Naive thymus-derived CD8-positive, alpha-beta T cell (primary cell): ENCODE results near the gene RNF11. TPM values are rescaled to one million over a fixed set of nuclear protein-coding genes. Genes with fewer than 3 reads are reported as not detected.

Experiments
- ATAC-seq, 2 donors: fragments of 150-1000 bp; cut with Tn5 transposase in 1 of 2; sonication (Bioruptor Pico), chemical (Tn5 transposase) in 1 of 2; 1 replicate in 1 of 2; 2 replicates in 1 of 2; pipeline ENCODE4 v1.10.0; 2021; ENCODE audit warnings: mild to moderate bottlenecking in 2 of 2, moderate library complexity in 2 of 2
- POLR2A ChIA-PET: fragments of 350-600 bp; sonication (Branson Sonifier 250); formaldehyde crosslinking; loops from one replicate; lab custom pipeline; 2021; ENCODE audit warnings: antibody characterized with exemption; lab: Charles Lee
- DNase-seq, 10 donors: peaks; one replicate each; pipeline versions ENCODE4 v3.0.0 to v3.0.0-alpha.2; 2020 to 2022
- H3K27ac Mint-ChIP-seq, 10 donors: one replicate each; pipeline ENCODE4 v1.8.0; 2020 to 2022; ENCODE audit warnings: mild to moderate bottlenecking in 10 of 10, mixed read lengths in 10 of 10, moderate library complexity in 4 of 10, inconsistent platforms in 1 of 10
- H3K27me3 Mint-ChIP-seq, 5 donors: one replicate each; pipeline ENCODE4 v1.8.0; 2021 to 2022; ENCODE audit warnings: mixed read lengths in 5 of 5
- H3K36me3 Mint-ChIP-seq, 3 donors: one replicate each; pipeline ENCODE4 v1.8.0; 2020 to 2022; ENCODE audit warnings: mixed read lengths in 3 of 3, mild to moderate bottlenecking in 2 of 3, inconsistent platforms in 1 of 3
- H3K4me1 Mint-ChIP-seq, 4 donors: one replicate each; pipeline ENCODE4 v1.8.0; 2021 to 2022; ENCODE audit warnings: mixed read lengths in 4 of 4
- H3K4me3 Mint-ChIP-seq, 10 donors: one replicate each; pipeline ENCODE4 v1.8.0; 2020 to 2022; ENCODE audit warnings: mild to moderate bottlenecking in 10 of 10, mixed read lengths in 10 of 10, moderate library complexity in 6 of 10, inconsistent platforms in 1 of 10
- H3K9me3 Mint-ChIP-seq, 9 donors: one replicate each; pipeline ENCODE4 v1.8.0; 2020 to 2022; ENCODE audit warnings: mixed read lengths in 9 of 9, mild to moderate bottlenecking in 3 of 9, inconsistent platforms in 1 of 9, moderate library complexity in 1 of 9
- polyA plus RNA-seq, 3 donors: library from polyadenylated mRNA; unstranded; fragments of 300-500 nt; fragmentation: Illumina TruSeq; gene quantifications; one replicate each; pipeline ENCODE4 v1.2.3, GENCODE V29; 2021
- total RNA-seq, 8 experiments: library from RNA in 2 of 8; stranded (reverse) in 2 of 8; gene quantifications; one replicate each; pipeline ENCODE4 v1.2.3 and lab custom pipeline; 2021 to 2026

RNF11 gene
- total and polyA plus RNA-seq, 5 experiments from 2014 or later = 19.8 to 36.6 (median 31.8) TPM

GRCh38 chr1:51302270-51302669, 66.2 kb downstream of the RNF11 start:
- Mint-ChIP-seq H3K9me3 (no peaks in the 10 kb centered on the region), H3K4me3 (no peak overlapping the region), H3K4me1 (peaks cover 3 to 16% (median 7%) of the 10 kb centered on the region in 4 donors), H3K36me3 (no peaks in the 10 kb centered on the region), H3K27me3 (peaks cover 0 to 6% (median 0%) of the 10 kb centered on the region in 5 donors), H3K27ac (peak overlapping the region in 1 of 10 donors; percentile 59)
- DNase-seq = no peak
- POLR2A ChIA-PET = no interaction called here
- no peak for ATAC-seq

DNA sequence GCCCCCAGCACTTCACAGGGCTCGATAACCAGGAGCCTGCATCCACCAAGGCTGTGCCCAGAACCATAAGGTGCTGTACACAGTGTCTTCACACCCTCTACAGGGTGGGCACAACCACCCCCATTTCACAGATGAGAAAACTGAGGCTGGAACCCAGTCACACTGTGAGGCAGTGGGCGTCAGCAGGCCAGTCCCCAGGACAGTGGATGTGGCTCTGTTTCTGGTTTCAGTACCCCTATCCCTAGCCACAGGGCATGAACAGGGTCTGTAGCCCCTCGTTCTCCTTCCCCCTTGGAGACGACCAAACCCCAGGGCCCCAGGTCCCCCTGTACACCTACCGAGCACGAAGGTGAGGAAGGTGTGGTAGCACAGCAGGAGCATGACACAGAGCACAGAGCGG, 66.7 kb downstream of the RNF11 start:
- Mint-ChIP-seq H3K4me3 (no peak overlapping the region), H3K4me1 (peaks cover 0 to 12% (median 3%) of the 10 kb centered on the region in 4 donors), H3K9me3 (no peaks in the 10 kb centered on the region), H3K27me3 (peaks cover 0 to 3% (median 0%) of the 10 kb centered on the region in 5 donors), H3K27ac (no peak overlapping the region), H3K36me3 (no peaks in the 10 kb centered on the region)
- POLR2A ChIA-PET = no interaction called here
- DNase-seq (no peak), ATAC-seq (no peak)

- Mint-ChIP-seq H3K9me3 (no peaks in the 10 kb centered on the region), H3K27ac (peak overlapping the region in 1 of 10 donors; percentile 71), H3K4me3 (no peak overlapping the region), H3K27me3 (no peaks in the 10 kb centered on the region), H3K4me1 (peaks cover 0 to 6% (median 1%) of the 10 kb centered on the region in 4 donors), H3K36me3 (no peaks in the 10 kb centered on the region)
- no peak for DNase-seq
- POLR2A ChIA-PET = no interaction called here
- ATAC-seq = no peak
Measured at GRCh38 chr1:51303315-51303714, 67.2 kb downstream of the RNF11 start.

- no peak for ATAC-seq
- H3K4me3 Mint-ChIP-seq = no peak overlapping the region
- peaks cover 0 to 1% (median 0%) of the 10 kb centered on the region in 4 donors for H3K4me1 Mint-ChIP-seq
- DNase-seq = no peak
- POLR2A ChIA-PET = no interaction called here
- no peaks in the 10 kb centered on the region for H3K27me3 Mint-ChIP-seq
- peak overlapping the region in 2 of 10 donors; percentile 25 to 71 for H3K27ac Mint-ChIP-seq
- no peaks in the 10 kb centered on the region for H3K36me3 Mint-ChIP-seq
- H3K9me3 Mint-ChIP-seq = no peaks in the 10 kb centered on the region
Measured at GRCh38 chr1:51303751-51304251, 67.7 kb downstream of the RNF11 start.

DNA sequence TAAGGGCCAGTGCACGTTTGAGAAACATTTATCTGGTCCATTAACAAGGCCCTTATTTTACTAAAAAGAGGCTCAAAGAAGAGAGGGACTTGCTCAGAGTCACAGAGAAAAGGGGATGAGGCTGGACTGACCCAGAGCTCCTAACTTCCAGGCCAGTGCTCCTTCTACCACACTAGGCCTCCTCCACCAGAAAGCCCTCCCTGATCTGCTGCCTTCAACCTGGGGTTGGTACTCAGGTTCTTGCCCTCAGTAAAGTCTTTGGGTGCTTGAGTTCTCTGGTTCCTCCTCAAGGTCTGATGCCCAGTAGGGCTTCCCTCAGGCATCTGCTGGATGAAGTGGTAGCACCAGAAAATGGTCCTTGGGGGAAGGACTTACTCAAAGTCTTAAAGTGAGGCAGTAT, 68.3 kb downstream of the RNF11 start:
- H3K9me3 Mint-ChIP-seq = no peaks in the 10 kb centered on the region
- no peak for ATAC-seq
- no peak overlapping the region for H3K27ac Mint-ChIP-seq
- DNase-seq = no peak
- H3K36me3 Mint-ChIP-seq = no peaks in the 10 kb centered on the region
- POLR2A ChIA-PET = no interaction called here
- H3K4me3 Mint-ChIP-seq = no peak overlapping the region
- no peaks in the 10 kb centered on the region for H3K4me1 Mint-ChIP-seq
- no peaks in the 10 kb centered on the region for H3K27me3 Mint-ChIP-seq

GRCh38 chr1:51305371-51305823, 69.3 kb downstream of the RNF11 start:
- no peak overlapping the region for H3K4me3 Mint-ChIP-seq
- no peaks in the 10 kb centered on the region for H3K36me3 Mint-ChIP-seq
- POLR2A ChIA-PET = no interaction called here

DNA sequence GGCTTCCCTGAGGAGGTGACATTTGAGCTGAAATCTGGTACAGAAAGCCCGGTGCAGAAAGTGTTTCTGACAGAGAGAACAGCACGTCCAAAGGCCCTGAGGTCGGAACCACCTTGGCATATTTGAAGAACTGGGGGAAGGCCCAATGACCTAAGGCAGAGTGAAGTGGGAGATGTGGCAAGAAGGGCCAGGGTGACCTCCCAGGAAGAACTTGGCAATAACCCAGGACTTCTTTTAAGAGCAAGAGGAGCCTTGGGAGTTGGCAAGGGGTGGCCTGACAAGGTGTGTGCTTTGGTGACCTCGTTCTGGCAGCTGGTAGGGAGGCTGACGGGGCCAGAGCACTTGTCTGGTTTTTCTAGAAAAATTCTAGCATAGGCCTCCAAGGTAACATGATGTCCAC, 70.9 kb downstream of the RNF11 start:
- no peak for ATAC-seq
- Mint-ChIP-seq H3K36me3 (no peaks in the 10 kb centered on the region), H3K27ac (no peak overlapping the region), H3K4me3 (no peak overlapping the region), H3K27me3 (no peaks in the 10 kb centered on the region), H3K9me3 (no peaks in the 10 kb centered on the region), H3K4me1 (peaks cover 0 to 6% (median 0%) of the 10 kb centered on the region in 4 donors)
- DNase-seq = no peak
- POLR2A ChIA-PET = no interaction called here

More at GRCh38 chr1:51305371-51305823, 69.3 kb downstream of the RNF11 start:
- Mint-ChIP-seq H3K27ac (no peak overlapping the region), H3K9me3 (no peaks in the 10 kb centered on the region), H3K4me1 (no peaks in the 10 kb centered on the region), H3K27me3 (no peaks in the 10 kb centered on the region)
- DNase-seq (no peak), ATAC-seq (no peak)

- Mint-ChIP-seq H3K4me3 (no peak overlapping the region), H3K9me3 (no peaks in the 10 kb centered on the region), H3K27ac (no peak overlapping the region), H3K4me1 (peaks cover 0 to 6% (median 0%) of the 10 kb centered on the region in 4 donors), H3K27me3 (no peaks in the 10 kb centered on the region), H3K36me3 (no peaks in the 10 kb centered on the region)
- DNase-seq = no peak
- POLR2A ChIA-PET = no interaction called here
- ATAC-seq = no peak
Measured at GRCh38 chr1:51308636-51309035, 72.6 kb downstream of the RNF11 start.

DNA sequence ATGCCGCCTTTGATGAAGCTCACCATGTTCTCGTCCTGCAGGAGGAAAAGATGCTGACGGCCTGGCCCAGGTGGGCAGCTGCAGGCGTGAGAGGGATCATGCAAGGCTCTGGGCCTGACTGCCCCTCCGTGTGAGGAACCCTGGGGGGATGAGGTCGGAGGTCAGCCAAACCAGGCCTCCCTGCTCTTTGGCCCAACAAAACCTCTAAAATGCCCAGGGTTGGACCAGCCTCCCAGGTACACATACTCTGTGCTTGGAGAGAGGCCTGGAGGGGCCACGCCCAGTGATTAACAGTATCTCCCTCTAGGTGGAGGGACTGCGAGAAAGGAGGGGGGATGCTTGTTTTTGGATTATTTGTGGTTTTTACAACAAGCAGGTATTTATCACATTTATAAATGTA, 73.2 kb downstream of the RNF11 start:
- H3K27me3 Mint-ChIP-seq = no peaks in the 10 kb centered on the region
- H3K27ac Mint-ChIP-seq = no peak overlapping the region
- no peaks in the 10 kb centered on the region for H3K36me3 Mint-ChIP-seq
- ATAC-seq (no peak), DNase-seq (no peak)
- no peak overlapping the region for H3K4me3 Mint-ChIP-seq
- H3K4me1 Mint-ChIP-seq = peaks cover 0 to 6% (median 2%) of the 10 kb centered on the region in 4 donors
- POLR2A ChIA-PET = no interaction called here
- no peaks in the 10 kb centered on the region for H3K9me3 Mint-ChIP-seq

DNA sequence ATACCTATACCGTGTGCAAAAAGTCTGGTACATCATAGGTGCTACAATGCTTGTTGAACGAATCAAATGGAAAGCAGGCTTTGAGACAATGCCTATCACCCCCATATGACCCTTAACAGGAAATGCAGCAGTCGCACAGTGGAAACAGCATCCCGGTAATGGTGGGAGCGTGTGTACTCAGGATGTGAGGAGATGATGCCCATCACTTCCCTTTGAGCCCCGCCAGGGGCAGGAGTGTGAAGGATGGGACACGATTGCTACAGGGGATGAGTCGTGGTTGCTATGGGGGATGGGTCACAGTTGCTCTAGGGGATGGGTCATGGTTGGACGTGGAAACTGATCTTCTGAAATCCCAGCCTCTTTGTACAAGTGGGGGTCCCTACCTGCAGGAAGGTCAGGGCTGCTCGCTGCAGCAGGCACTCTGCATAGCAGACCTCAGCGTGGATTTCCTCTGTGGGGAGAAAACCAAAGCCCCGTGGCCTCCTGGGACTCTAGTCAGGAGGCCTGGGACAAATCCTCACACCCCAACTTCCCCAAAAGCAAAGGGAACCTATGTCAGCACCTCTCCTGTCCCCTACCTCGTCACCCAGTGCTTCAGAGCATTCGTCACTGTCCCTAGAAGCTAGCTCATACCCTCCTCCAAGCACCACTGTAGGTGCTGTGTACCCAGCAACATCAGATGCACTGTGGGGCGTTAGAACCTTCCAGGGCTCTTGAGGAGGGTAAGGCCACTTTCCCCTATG, 75.0 kb downstream of the RNF11 start:
- no peak for DNase-seq
- POLR2A ChIA-PET = no interaction called here
- Mint-ChIP-seq H3K27me3 (no peaks in the 10 kb centered on the region), H3K4me1 (peaks cover 0 to 7% (median 4%) of the 10 kb centered on the region in 4 donors), H3K27ac (peak overlapping the region in 1 of 10 donors; percentile 67), H3K36me3 (no peaks in the 10 kb centered on the region), H3K4me3 (no peak overlapping the region), H3K9me3 (no peaks in the 10 kb centered on the region)
- ATAC-seq = no peak

DNA sequence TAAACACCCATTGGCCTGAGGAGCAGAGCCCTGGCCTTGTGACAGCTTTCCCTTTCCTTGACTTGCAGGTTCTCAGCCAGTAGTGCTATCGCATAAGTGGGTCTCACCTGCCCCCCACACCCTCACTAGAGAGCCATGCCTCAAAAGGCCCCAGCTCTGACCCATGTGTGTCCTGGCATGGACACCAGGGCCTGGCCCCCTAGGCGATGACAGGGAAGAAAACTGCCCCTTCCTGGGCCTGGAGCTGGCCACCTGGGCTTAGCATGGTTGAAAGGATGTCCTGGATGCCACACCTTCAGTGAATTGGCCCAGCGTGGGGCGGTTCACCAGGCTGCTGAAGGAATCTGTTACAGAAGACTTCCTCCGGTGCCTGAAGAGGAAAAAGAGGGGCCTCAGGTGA, 75.8 kb downstream of the RNF11 start:
- DNase-seq = peak in 1 of 10 donors; percentile 23
- no peak for ATAC-seq
- POLR2A ChIA-PET = no interaction called here
- no peaks in the 10 kb centered on the region for H3K27me3 Mint-ChIP-seq
- peaks cover 0 to 7% (median 4%) of the 10 kb centered on the region in 4 donors for H3K4me1 Mint-ChIP-seq
- H3K9me3 Mint-ChIP-seq = no peaks in the 10 kb centered on the region
- no peaks in the 10 kb centered on the region for H3K36me3 Mint-ChIP-seq
- H3K27ac Mint-ChIP-seq = no peak overlapping the region
- no peak overlapping the region for H3K4me3 Mint-ChIP-seq

DNA sequence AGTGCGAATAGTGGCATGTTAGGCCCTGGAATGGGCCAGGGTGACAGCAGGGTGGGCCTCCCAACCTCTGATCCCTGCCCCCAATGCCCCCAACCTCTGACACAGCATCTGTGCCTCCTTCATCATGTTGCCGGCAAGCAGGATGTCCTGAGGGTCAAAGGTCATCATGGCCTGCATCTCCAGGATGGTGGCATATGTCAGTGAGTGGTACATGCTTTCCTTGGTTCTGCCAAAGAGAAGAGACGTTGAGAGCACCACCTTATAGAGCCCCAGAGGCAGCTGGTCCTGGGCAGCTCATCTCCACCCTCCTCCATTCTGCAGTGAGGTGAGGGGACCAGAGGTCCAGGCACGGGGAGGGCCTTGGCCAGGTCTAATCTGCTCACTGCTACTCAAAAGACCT, 76.6 kb downstream of the RNF11 start:
- Mint-ChIP-seq H3K27ac (no peak overlapping the region), H3K36me3 (no peaks in the 10 kb centered on the region), H3K27me3 (no peaks in the 10 kb centered on the region), H3K4me1 (peaks cover 0 to 7% (median 4%) of the 10 kb centered on the region in 4 donors), H3K9me3 (no peaks in the 10 kb centered on the region), H3K4me3 (no peak overlapping the region)
- DNase-seq (no peak), ATAC-seq (no peak)
- POLR2A ChIA-PET = no interaction called here

DNA sequence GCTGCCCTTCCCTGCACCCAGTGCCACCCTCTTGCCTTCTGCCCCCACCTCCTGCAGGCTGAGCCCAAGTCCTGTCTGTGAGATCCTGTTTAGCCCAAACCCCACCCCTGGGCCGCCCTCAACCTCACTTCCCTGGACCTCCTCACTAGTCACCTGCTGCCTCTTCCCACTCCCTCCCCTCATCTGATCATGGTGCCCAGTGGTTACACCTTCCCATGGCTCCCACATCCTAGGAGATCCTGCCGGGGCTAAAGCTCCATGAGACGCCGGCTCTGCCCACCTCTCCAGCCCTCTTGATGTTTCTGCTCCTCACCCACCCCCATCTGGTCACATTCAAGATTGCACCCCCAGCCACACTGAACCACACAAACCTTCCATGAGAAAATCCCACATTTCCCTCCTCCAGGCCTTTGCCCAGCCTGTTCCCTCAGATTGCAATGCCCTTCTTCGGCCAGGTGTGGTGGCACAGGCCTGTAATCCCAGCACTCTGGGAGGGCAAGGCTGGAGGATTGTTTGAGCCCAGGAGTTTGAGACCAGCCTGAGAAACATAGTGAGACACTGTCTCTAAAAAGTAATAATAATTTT, 77.3 kb downstream of the RNF11 start:
- no peak overlapping the region for H3K4me3 Mint-ChIP-seq
- no peaks in the 10 kb centered on the region for H3K36me3 Mint-ChIP-seq
- POLR2A ChIA-PET = no interaction called here
- no peak for ATAC-seq
- H3K9me3 Mint-ChIP-seq = no peaks in the 10 kb centered on the region
- H3K4me1 Mint-ChIP-seq = peaks cover 0 to 7% (median 4%) of the 10 kb centered on the region in 4 donors
- H3K27ac Mint-ChIP-seq = peak overlapping the region in 3 of 10 donors; percentile 19 to 73 (median 62)
- no peak for DNase-seq
- H3K27me3 Mint-ChIP-seq = no peaks in the 10 kb centered on the region
